Tibial artery (tissue), 4 donors: ENCODE data around the gene STK4.

Experiments
- DNase-seq, 2 donors: peaks; one replicate each; pipeline ENCODE4 v3.0.0-alpha.2; 2019
- H3K27ac ChIP-seq, 2 donors: fragments of 200-600 bp; sonication (generic) in 1 of 2; 1 replicate in 1 of 2; 2 replicates in 1 of 2; pipeline ENCODE4 v1.5.1; 2018 to 2019; ENCODE audit warnings: mild to moderate bottlenecking in 1 of 2
- H3K27me3 ChIP-seq, 2 donors: fragments of 200-600 bp; sonication (generic) in 1 of 2; one replicate each; pipeline versions ENCODE4 v1.5.1 to v1.6.0; 2016 to 2019
- H3K36me3 ChIP-seq, 3 donors: fragments of 200-600 bp; sonication (generic) in 2 of 3; one replicate each; pipeline ENCODE4 v1.5.1; 2016 to 2019; ENCODE audit warnings: mild to moderate bottlenecking in 2 of 3
- H3K4me1 ChIP-seq, 4 donors: fragments of 200-600 bp; sonication (generic) in 2 of 4; 1 replicate in 3 of 4; 2 replicates in 1 of 4; pipeline ENCODE4 v1.5.1; 2016 to 2019
- H3K4me3 ChIP-seq, 2 donors: fragments of 200-600 bp; sonication (generic) in 1 of 2; 1 replicate in 1 of 2; 2 replicates in 1 of 2; pipeline ENCODE4 v1.5.1; 2018 to 2019; ENCODE audit warnings: mild to moderate bottlenecking in 2 of 2
- H3K9me3 ChIP-seq, 3 donors: fragments of 200-600 bp; sonication (generic) in 1 of 3; one replicate each; pipeline ENCODE4 v1.5.1; 2016 to 2019
- intact Hi-C: fragments of 100-400 bp; cut with DNase I; formaldehyde crosslinking; loops from one replicate; pipeline ENCODE4 v1.15.0; 2023; ENCODE audit warnings: low total_unique reads
- TF ChIP-seq, protein P1 (sequence below), 2 experiments: fragments of 200-600 bp in 1 of 2; fragments of 450-650 bp in 1 of 2; IDR thresholded peaks; one replicate each; pipeline ENCODE4 v1.5.1; 2017 to 2019; ENCODE audit warnings: antibody characterized with exemption in 2 of 2, mild to moderate bottlenecking in 1 of 2, moderate library complexity in 1 of 2

STK4 gene

DNA sequence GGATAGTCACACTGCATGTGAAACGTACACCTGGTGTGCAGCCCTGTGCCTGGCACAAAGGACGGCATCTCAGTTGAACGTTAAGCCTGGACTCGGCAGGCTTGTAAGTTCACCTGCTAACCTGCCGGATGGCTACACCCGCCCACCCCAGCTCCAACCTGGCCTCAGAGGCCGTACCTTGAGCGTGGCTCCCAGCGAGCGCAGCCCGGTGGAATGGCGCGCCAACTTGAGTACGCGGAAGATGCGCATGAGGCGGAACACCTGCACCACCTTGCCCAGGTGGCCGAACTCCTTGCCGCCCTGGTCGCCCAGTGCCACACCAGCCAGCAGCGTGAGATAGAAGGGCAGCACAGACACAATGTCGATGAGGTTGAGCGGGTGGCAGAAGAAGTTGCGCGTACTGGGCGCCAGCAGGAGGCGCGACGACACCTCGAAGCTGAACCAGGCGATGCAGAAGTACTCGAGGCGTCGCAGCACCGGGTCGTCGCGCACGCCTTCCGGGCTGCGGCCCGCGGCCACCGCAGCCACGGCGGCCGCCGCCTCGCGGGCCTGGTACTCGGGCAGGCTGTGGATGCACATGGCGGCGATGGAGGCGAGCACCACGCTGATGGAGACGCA is 131.3 kb downstream of the STK4 start:
- Histone ChIP-seq H3K9me3 (no peaks in the 10 kb centered on the region), H3K27me3 (peaks cover 0 to 56% of the 10 kb centered on the region in 2 donors), H3K36me3 (no peaks in the 10 kb centered on the region), H3K4me1 (peaks cover 0 to 17% (median 12%) of the 10 kb centered on the region in 4 donors), H3K4me3 (peak overlapping the region in 1 of 2 donors; percentile 20), H3K27ac (no peak overlapping the region)
- DNase-seq: no peak
- TF ChIP-seq, protein P1, sequence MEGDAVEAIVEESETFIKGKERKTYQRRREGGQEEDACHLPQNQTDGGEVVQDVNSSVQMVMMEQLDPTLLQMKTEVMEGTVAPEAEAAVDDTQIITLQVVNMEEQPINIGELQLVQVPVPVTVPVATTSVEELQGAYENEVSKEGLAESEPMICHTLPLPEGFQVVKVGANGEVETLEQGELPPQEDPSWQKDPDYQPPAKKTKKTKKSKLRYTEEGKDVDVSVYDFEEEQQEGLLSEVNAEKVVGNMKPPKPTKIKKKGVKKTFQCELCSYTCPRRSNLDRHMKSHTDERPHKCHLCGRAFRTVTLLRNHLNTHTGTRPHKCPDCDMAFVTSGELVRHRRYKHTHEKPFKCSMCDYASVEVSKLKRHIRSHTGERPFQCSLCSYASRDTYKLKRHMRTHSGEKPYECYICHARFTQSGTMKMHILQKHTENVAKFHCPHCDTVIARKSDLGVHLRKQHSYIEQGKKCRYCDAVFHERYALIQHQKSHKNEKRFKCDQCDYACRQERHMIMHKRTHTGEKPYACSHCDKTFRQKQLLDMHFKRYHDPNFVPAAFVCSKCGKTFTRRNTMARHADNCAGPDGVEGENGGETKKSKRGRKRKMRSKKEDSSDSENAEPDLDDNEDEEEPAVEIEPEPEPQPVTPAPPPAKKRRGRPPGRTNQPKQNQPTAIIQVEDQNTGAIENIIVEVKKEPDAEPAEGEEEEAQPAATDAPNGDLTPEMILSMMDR (IDR thresholded peaks at IDR 0.05): no peak
- intact Hi-C loops: no loop called here

GRCh38 chr20:45098103-45098773 is 131.9 kb downstream of the STK4 start:
- intact Hi-C loops: no loop called here
- no peak overlapping the region for H3K27ac ChIP-seq

DNA sequence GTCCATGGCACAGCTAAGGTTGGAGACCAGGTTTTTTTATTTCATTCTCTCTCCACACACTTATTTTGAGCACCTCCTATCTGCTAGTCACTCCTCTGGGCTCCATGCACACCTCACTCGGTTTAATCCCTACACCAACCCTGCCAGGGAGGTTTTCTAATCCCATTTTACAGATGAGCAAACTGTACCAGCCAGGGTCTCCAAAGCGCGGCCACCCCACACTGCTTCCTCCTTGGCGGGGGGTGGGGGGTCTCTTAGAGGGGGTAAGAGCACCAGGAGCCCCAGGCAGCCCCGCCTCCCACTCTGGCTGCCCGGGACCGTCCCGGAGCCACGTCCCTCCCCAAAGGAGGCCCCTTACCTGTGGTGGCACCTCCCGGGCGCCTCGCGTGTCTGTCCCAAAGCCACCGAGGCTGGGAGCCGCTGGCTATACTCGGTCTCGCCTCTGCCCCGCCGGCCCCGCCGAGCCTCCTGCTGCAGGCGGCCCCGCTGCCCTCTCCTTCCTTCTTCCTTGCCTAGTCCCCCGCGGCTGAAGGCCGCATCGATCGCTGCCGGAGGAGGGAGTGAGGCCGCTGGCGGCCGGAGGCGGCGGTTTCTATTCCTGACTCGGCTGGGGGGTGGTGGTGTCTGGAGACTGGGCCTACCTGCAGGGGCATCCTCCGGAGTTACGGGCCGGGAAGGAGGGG is 134.4 kb downstream of the STK4 start, which contains the start of gene KCNS1:
TSS of gene KCNS1 (minus strand) at position 565 of the 683 bp plus-strand sequence. CDS start 1,891 bp downstream, outside the sequence.
- no peak for DNase-seq

More at GRCh38 chr20:45098103-45098773, 131.9 kb downstream of the STK4 start:
- DNase-seq: no peak
- Histone ChIP-seq H3K4me3 (peak overlapping the region in 1 of 2 donors; percentile 20), H3K9me3 (no peaks in the 10 kb centered on the region), H3K4me1 (peaks cover 0 to 17% (median 12%) of the 10 kb centered on the region in 4 donors), H3K36me3 (no peaks in the 10 kb centered on the region), H3K27me3 (peaks cover 0 to 56% of the 10 kb centered on the region in 2 donors)
- TF ChIP-seq, protein P1 (IDR thresholded peaks at IDR 0.05): no peak

DNA sequence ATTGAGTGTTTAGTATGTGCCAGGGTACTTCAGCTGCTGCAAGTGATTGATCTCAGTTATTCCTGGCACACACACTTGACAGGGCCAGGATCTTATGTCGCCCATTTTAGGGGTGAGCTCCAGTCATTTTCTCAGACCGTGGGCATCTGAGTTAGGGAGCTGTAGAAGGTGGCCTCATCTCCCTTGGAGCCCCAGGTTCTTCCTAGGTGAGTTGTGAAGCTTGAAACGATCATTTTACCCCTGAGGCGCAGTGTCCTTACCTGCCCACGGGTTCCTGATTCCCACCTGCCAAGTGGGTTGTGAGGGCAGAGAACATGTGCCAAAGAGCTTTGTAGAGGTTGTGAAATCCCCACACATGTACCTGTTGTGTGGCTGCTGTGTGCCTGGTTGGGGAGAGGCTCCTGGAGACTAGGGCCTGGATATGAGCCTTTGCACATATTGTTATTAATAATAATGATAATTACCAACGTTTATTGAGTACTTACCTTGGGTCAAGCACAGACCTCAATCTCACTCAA is 135.1 kb downstream of the STK4 start:
- peaks cover 0 to 48% of the 10 kb centered on the region in 2 donors for H3K27me3 ChIP-seq
- H3K4me1 ChIP-seq: peaks cover 0 to 17% (median 12%) of the 10 kb centered on the region in 4 donors
- H3K4me3 ChIP-seq: no peak overlapping the region
- no peaks in the 10 kb centered on the region for H3K9me3 ChIP-seq
- TF ChIP-seq, protein P1 (IDR thresholded peaks at IDR 0.05): no peak
- H3K27ac ChIP-seq: no peak overlapping the region
- no peak for DNase-seq
- H3K36me3 ChIP-seq: no peaks in the 10 kb centered on the region
- intact Hi-C loops: no loop called here

More for the DNA sequence above, 134.4 kb downstream of the STK4 start, which contains the start of gene KCNS1:
- H3K27me3 ChIP-seq: peaks cover 0 to 55% of the 10 kb centered on the region in 2 donors
- H3K4me1 ChIP-seq: peaks cover 0 to 17% (median 12%) of the 10 kb centered on the region in 4 donors
- TF ChIP-seq, protein P1 (IDR thresholded peaks at IDR 0.05): no peak
- H3K27ac ChIP-seq: no peak within 1 kb of the TSS
- H3K9me3 ChIP-seq: no peaks in the 10 kb centered on the region
- no peaks in the 10 kb centered on the region for H3K36me3 ChIP-seq
- intact Hi-C loops: no loop called here
- no peak within 1 kb of the TSS for H3K4me3 ChIP-seq

- Histone ChIP-seq H3K27ac (no peak overlapping the region), H3K36me3 (no peaks in the 10 kb centered on the region), H3K9me3 (no peaks in the 10 kb centered on the region), H3K27me3 (peaks cover 0 to 38% of the 10 kb centered on the region in 2 donors), H3K4me3 (no peak overlapping the region), H3K4me1 (peaks cover 0 to 12% (median 7%) of the 10 kb centered on the region in 4 donors)
- TF ChIP-seq, protein P1 (IDR thresholded peaks at IDR 0.05): no peak
- intact Hi-C loops: no loop called here
- no peak for DNase-seq
These were observed 136.8 kb downstream of the STK4 start for GRCh38 chr20:45103072-45103471.
